SIG-M5 treated with dmso at 0.1 percent for 504 hours (cell line): ENCODE data around the gene RNF212.

Experiments
- DNase-seq: peaks from one replicate; lab custom pipeline; 2025; ENCODE audit not compliant: unreplicated experiment; lab: John Stamatoyannopoulos, UW

RNF212 gene

DNA sequence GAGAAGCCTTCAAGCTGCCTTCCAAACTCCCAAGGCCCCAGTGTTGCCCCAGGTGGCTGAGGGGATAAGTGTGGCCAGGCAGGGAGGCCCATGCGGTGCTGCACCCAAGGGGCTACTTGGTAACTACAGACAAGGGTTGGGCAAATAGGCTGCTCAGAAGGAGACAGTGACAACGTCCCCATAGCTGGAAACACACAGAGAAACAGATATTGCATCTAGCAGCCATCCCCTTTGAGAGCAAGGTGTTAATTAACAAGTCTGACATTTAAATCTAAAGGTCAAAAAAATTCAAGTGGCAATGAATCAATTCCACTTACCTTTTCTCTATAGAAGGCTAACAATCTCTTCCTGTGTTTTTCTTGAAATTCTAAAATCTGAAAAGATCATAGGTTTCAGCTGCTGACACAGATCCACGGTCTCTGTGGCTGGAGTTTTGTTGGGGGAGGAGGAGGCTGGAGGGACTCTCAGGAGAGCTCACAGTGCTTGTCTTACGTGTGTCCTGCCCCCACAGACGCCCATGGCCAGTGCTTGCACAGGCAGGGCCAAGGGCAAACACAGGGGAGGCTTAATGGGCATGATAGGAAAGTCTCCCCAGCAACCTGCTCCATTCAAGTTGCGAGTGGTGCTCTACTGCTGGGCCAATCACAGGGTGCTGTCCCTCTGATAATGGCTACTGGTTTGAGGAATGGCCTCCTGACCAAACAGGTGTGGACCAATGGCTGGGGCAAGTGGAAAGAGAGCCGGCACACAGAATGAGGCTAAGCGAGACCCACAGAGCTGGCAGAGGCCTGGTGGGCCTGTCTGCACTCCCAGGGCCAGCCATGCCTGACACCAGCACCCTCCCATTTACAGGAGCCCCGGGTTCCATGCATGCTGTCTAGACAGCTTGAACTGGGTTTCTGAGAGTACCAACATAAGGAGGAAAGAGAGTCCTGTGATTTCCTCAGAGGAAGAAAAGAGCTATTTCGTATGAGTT is 22.6 kb downstream of the RNF212 start:
- no peak for DNase-seq

GRCh38 chr4:1090036-1090435 is 23.3 kb downstream of the RNF212 start:
- DNase-seq = no peak

DNA sequence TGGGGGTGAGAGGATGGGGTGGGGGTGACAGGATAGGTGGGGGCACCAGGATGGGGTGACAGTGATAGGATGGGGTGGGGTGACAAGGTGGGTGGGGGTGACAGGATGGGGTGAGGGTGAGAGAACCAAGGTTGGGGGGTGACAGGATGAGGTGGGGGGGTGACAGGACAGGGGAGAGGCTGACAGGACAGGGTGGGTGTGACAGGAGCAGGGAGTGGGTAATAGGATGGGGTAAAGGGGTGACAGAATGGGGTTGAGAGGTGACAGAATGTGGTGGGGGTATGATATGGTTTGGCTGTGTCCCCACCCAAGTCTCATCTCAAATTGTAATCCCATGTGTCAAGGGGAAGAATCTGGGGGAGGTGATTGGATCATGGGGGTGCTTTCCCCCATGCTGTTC is 26.0 kb downstream of the RNF212 start:
- no peak for DNase-seq

DNA sequence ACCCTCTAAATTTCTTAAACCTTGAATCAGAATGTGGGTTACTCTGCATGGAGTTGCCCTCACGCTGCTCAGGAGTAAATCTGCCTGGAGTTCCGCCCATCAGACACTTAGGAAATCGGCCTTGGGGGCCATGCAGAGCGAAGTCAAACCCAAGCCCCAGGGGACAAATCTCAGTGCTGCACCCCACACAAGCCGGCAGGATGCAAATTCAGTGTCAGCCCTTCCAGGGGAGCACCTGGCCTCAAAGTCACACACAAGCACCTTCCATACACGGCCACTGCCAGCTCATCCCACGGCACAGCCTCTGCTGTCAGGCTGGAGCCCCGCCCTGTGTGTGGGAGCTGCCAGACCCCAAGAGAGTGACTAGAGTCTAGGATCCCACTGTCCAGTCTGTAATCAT is 27.4 kb downstream of the RNF212 start:
- no peak for DNase-seq

GRCh38 chr4:1085404-1085799 is 28.0 kb downstream of the RNF212 start:
- no peak for DNase-seq

- DNase-seq = no peak
These were observed 28.5 kb downstream of the RNF212 start for GRCh38 chr4:1084796-1085403.

GRCh38 chr4:1084394-1084793 is 29.0 kb downstream of the RNF212 start:
- no peak for DNase-seq

- peak; percentile 88 for DNase-seq
These were observed 30.9 kb downstream of the RNF212 start for GRCh38 chr4:1082215-1083182.

DNA sequence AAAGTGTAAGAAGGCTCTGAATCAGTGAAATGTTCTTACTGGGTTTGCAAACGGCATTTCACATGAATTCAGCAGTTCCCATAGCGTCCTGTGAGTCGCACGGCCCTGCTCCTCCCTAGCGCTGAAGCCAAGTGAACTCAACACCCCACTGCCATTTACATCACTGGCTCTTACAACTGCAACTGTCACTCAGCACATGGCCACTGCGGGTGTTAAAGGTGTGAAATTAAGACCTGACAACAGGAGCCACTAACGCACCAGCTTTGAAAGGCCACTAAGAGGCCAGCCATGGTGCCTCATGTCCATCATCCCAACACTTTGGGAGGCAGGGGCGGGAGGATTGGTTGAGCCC is 31.7 kb downstream of the RNF212 start:
- peak; percentile 15 for DNase-seq

- DNase-seq = peak; percentile 30
These were observed 32.2 kb downstream of the RNF212 start for GRCh38 chr4:1080961-1081688.

DNA sequence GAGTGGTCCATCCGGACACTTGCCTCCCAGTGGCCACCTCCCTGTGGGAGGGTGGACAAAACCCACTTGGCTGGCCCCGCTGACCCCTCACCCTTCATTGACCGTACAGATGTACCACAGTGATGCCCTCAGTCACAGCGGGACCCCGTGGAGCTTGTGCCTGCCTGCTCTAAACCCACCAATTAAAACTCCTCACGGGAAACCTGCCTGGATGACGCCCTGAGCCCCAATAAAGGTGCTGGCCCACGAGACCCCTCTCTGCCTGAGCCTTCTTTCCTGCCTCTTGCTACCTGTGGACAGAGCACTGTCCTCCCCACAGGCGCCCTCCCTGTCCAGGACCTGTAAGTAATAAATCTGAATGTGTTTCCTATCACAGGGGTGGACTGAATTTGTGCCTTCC is 32.9 kb downstream of the RNF212 start:
- DNase-seq = no peak

- DNase-seq = no peak
These were observed 33.6 kb downstream of the RNF212 start for GRCh38 chr4:1079711-1080265.

DNA sequence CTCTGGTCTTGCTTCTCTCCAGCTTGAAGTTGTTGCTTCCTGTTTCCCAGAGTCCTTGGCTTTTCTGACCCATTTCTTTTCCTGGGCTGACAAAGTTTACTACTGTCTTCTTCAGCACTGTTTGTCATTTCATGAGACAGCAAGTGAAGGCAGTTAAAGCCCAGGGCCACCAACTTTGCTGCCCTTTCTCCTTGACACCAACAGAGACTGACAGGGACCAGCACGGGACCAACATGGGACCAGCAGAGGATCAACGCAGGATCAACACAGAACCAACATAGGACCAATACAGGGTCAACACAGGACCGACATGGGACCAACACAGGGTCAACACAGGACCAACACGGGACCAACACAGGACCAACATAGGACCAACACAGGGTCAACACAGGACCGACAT is 34.9 kb downstream of the RNF212 start:
- no peak for DNase-seq

GRCh38 chr4:1077711-1078477 is 35.5 kb downstream of the RNF212 start:
- DNase-seq = no peak

DNA sequence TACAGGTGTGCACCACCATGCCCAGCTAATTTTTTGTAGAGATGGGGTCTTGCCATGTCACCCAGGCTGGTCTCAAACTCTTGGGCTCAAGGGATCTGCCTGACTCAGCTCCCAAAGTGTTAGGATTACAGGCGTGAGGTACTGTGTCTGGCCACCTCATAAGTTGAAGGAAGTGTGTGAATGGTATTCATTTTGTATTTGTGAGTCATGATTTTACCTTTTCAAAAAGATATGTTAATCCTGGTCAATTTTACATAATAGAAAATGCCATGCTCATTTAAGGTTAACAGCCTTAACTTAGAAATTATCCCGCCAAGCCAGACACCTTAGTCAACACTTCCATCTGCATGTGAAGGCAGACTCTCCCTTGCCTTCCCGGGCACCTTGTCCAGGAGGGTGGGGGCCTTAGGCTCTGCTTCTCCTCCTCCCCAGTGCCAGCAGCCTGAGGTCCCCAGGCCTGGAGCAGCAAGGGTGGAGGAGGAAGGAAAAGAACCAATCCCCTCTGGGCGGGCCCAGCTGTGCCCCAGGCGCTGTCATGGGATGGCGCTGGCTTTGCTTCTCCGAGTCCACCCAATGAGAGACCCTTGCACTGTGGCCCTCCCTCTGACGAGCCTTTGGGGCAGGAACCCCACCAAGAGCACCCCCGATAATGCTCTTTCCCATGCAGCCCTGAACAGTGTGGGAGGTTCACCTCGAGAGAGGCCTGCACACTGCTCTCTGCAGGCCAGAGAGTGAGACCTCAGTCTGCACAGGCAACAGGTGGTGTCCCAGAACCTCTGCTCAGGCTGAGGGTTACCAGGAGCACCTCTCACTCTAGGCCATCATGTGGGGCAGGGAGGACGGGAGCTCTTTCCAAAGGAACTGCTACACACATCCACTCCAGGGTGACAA is 37.3 kb downstream of the RNF212 start:
- DNase-seq = no peak

- DNase-seq = no peak
These were observed 38.1 kb downstream of the RNF212 start for GRCh38 chr4:1075225-1075624.

DNA sequence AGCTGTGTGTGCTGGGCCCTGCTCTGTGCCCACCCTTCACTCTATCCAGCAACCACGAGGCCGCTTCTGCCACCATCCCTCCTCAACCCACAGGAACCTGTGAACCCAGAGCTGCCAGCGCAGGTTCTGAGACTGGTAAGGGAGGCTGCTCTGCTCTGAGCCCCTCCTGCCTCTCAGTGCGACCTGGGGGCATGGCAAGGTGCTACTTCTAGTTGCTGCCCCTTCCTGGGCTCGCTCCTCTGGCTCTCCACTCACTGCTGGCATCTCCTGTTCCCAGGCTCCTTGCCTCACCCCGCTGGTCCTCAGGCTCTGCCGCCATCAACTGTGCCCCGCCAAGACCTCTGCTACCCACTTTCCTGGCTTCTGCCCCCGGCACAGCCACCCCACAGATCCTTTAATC is 39.3 kb downstream of the RNF212 start:
- no peak for DNase-seq

GRCh38 chr4:1072830-1073446 is 40.4 kb downstream of the RNF212 start:
- DNase-seq = peak; percentile 77
